Neural progenitor cell (in vitro differentiated cells): ENCODE results near the gene FIP1L1.

Experiments
- CTCF ChIP-seq: fragments of 200-600 bp; sonication (generic); IDR thresholded peaks from 2 replicates; pipeline ENCODE4 v1.5.1; 2017; ENCODE audit warnings: antibody characterized with exemption, mild to moderate bottlenecking
- EZH2 ChIP-seq: fragments of 200-600 bp; sonication (generic); IDR thresholded peaks from 2 replicates; pipeline ENCODE4 v1.6.1; 2017; ENCODE audit warnings: antibody characterized with exemption, mild to moderate bottlenecking, moderate library complexity

GRCh38 chr4:53476232-53477037 lies 99.0 kb downstream of the FIP1L1 start:
- TF ChIP-seq CTCF (no peak), EZH2 (no peak)
